HG03469 (cell line): ENCODE data around the gene ACE2.

Experiments
- ATAC-seq: cut with Tn5 transposase; IDR thresholded peaks from one replicate; pipeline ENCODE4 v1.9.1; 2021; ENCODE audit warnings: mild to moderate bottlenecking, moderate library complexity, moderate number of reproducible peaks; ENCODE audit not compliant: unreplicated experiment

Gene ACE2

GRCh38 chrX:15512401-15512965, 88.3 kb downstream of the ACE2 start:
- no peak for ATAC-seq

DNA sequence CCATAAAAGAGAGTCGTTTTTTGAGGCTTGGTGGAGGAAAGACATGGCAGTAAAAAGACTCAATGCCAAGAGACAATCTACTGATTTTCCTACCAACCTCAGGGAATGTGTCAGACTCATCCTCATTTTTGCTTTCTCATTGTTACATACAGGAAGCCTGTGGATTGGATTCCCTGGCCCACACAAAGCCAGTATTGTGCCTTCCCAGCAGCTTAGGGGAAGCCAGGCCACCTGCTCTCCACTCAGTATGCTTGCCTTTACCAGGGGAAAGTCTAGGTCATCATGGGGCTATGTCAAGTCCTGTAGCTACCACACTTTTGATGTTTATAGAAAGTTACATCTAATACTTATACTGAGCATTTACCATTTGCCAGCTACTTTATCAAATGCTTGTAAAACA, 89.2 kb downstream of the ACE2 start:
- no peak for ATAC-seq
